ENCODE measurements around the gene KCNJ15. TPM values are rescaled to one million over a fixed set of nuclear protein-coding genes. Genes with fewer than 3 reads are reported as not detected.

KCNJ15 gene
- total and polyA plus RNA-seq, 2 experiments from 2014 or later = not detected

DNA sequence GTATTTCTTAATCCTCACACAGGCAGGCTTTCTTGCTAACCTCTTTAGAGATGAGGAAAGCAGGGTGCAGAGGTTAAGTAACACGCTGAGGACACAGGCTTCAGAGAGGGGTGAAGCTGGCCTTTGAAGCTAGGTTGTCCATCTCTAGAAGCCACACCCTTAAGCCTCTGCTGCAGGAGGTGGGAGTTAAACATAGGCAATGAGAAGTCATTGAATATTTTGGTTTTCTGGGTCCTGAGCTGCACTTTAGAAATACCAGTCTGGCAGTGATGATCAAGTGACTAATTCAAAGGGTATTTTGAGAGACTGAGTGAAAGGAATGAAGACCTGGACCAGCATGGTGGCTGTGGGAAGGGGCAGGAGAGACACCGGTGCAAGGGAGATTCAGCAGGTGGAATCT is 9.9 kb downstream of the KCNJ15 start:
- Histone ChIP-seq H4K20me1 (replicated peaks; ENCODE audit: insufficient read depth) (no peaks in the 10 kb centered on the region), H3F3A (replicated peaks; ENCODE audit: low read depth) (no peaks in the 10 kb centered on the region), H3K27me3 (ENCODE audit: insufficient read depth) (no peaks in the 10 kb centered on the region), H3K9me2 (ENCODE audit: insufficient read depth) (peaks cover 4% of the 10 kb centered on the region; the same call in 1 of the 2 replicates), H3K4me2 (no peak overlapping the region), H3K4me1 (ENCODE audit: insufficient read depth) (peaks cover 4% of the 10 kb centered on the region; the same call in 1 of the 2 replicates), H3K4me3 (no peak overlapping the region), H3K27ac (ENCODE audit: low read depth) (no peak overlapping the region), H2AFZ (no peak overlapping the region), H3K36me3 (ENCODE audit: insufficient read depth) (no peaks in the 10 kb centered on the region), H3K79me2 (replicated peaks; ENCODE audit: insufficient read depth) (no peaks in the 10 kb centered on the region)
- DNase-seq (ENCODE audit: low spot score) = no peak
- H3K4me1 Mint-ChIP-seq = peaks cover 6% of the 10 kb centered on the region; the same call in 2 of the 3 replicates
- no peak overlapping the region for H3K27ac Mint-ChIP-seq
- no peaks in the 10 kb centered on the region for H3K36me3 Mint-ChIP-seq (ENCODE audit: low read depth)
- no peaks in the 10 kb centered on the region for H3K9me3 Mint-ChIP-seq
- no peak overlapping the region for H3K4me3 Mint-ChIP-seq
- peaks cover 3% of the 10 kb centered on the region for H3K27me3 Mint-ChIP-seq (ENCODE audit: insufficient read depth, low read depth, poor library complexity)
- no peak for TF ChIP-seq ZNF331 (CRISPR knock-in tag; IDR thresholded peaks at IDR 0.05; ENCODE audit: low read depth)
- TF ChIP-seq EZH2 (IDR thresholded peaks at IDR 0.05; ENCODE audit: low read depth, unreplicated experiment) = no peak
- TF ChIP-seq, protein P1, sequence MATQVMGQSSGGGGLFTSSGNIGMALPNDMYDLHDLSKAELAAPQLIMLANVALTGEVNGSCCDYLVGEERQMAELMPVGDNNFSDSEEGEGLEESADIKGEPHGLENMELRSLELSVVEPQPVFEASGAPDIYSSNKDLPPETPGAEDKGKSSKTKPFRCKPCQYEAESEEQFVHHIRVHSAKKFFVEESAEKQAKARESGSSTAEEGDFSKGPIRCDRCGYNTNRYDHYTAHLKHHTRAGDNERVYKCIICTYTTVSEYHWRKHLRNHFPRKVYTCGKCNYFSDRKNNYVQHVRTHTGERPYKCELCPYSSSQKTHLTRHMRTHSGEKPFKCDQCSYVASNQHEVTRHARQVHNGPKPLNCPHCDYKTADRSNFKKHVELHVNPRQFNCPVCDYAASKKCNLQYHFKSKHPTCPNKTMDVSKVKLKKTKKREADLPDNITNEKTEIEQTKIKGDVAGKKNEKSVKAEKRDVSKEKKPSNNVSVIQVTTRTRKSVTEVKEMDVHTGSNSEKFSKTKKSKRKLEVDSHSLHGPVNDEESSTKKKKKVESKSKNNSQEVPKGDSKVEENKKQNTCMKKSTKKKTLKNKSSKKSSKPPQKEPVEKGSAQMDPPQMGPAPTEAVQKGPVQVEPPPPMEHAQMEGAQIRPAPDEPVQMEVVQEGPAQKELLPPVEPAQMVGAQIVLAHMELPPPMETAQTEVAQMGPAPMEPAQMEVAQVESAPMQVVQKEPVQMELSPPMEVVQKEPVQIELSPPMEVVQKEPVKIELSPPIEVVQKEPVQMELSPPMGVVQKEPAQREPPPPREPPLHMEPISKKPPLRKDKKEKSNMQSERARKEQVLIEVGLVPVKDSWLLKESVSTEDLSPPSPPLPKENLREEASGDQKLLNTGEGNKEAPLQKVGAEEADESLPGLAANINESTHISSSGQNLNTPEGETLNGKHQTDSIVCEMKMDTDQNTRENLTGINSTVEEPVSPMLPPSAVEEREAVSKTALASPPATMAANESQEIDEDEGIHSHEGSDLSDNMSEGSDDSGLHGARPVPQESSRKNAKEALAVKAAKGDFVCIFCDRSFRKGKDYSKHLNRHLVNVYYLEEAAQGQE (IDR thresholded peaks at IDR 0.05; ENCODE audit: unreplicated experiment) = no peak
- no peak for TF ChIP-seq CREB1 (CRISPR knock-in tag; IDR thresholded peaks at IDR 0.05; ENCODE audit: low read depth)
- TF ChIP-seq, protein P2, sequence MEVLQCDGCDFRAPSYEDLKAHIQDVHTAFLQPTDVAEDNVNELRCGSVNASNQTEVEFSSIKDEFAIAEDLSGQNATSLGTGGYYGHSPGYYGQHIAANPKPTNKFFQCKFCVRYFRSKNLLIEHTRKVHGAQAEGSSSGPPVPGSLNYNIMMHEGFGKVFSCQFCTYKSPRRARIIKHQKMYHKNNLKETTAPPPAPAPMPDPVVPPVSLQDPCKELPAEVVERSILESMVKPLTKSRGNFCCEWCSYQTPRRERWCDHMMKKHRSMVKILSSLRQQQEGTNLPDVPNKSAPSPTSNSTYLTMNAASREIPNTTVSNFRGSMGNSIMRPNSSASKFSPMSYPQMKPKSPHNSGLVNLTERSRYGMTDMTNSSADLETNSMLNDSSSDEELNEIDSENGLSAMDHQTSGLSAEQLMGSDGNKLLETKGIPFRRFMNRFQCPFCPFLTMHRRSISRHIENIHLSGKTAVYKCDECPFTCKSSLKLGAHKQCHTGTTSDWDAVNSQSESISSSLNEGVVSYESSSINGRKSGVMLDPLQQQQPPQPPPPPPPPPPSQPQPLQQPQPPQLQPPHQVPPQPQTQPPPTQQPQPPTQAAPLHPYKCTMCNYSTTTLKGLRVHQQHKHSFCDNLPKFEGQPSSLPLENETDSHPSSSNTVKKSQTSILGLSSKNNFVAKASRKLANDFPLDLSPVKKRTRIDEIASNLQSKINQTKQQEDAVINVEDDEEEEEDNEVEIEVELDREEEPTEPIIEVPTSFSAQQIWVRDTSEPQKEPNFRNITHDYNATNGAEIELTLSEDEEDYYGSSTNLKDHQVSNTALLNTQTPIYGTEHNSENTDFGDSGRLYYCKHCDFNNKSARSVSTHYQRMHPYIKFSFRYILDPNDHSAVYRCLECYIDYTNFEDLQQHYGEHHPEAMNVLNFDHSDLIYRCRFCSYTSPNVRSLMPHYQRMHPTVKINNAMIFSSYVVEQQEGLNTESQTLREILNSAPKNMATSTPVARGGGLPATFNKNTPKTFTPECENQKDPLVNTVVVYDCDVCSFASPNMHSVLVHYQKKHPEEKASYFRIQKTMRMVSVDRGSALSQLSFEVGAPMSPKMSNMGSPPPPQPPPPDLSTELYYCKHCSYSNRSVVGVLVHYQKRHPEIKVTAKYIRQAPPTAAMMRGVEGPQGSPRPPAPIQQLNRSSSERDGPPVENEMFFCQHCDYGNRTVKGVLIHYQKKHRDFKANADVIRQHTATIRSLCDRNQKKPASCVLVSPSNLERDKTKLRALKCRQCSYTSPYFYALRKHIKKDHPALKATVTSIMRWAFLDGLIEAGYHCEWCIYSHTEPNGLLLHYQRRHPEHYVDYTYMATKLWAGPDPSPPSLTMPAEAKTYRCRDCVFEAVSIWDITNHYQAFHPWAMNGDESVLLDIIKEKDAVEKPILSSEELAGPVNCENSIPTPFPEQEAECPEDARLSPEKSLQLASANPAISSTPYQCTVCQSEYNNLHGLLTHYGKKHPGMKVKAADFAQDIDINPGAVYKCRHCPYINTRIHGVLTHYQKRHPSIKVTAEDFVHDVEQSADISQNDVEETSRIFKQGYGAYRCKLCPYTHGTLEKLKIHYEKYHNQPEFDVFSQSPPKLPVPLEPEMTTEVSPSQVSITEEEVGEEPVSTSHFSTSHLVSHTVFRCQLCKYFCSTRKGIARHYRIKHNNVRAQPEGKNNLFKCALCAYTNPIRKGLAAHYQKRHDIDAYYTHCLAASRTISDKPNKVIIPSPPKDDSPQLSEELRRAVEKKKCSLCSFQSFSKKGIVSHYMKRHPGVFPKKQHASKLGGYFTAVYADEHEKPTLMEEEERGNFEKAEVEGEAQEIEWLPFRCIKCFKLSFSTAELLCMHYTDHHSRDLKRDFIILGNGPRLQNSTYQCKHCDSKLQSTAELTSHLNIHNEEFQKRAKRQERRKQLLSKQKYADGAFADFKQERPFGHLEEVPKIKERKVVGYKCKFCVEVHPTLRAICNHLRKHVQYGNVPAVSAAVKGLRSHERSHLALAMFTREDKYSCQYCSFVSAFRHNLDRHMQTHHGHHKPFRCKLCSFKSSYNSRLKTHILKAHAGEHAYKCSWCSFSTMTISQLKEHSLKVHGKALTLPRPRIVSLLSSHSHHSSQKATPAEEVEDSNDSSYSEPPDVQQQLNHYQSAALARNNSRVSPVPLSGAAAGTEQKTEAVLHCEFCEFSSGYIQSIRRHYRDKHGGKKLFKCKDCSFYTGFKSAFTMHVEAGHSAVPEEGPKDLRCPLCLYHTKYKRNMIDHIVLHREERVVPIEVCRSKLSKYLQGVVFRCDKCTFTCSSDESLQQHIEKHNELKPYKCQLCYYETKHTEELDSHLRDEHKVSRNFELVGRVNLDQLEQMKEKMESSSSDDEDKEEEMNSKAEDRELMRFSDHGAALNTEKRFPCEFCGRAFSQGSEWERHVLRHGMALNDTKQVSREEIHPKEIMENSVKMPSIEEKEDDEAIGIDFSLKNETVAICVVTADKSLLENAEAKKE (CRISPR knock-in tag; IDR thresholded peaks at IDR 0.05) = no peak
- no peak for TF ChIP-seq POLR2AphosphoS5 (IDR thresholded peaks at IDR 0.05; ENCODE audit: low read depth)
- no peak for TF ChIP-seq EZH2phosphoT487 (IDR thresholded peaks at IDR 0.05; ENCODE audit: unreplicated experiment)
- TF ChIP-seq, protein P3, sequence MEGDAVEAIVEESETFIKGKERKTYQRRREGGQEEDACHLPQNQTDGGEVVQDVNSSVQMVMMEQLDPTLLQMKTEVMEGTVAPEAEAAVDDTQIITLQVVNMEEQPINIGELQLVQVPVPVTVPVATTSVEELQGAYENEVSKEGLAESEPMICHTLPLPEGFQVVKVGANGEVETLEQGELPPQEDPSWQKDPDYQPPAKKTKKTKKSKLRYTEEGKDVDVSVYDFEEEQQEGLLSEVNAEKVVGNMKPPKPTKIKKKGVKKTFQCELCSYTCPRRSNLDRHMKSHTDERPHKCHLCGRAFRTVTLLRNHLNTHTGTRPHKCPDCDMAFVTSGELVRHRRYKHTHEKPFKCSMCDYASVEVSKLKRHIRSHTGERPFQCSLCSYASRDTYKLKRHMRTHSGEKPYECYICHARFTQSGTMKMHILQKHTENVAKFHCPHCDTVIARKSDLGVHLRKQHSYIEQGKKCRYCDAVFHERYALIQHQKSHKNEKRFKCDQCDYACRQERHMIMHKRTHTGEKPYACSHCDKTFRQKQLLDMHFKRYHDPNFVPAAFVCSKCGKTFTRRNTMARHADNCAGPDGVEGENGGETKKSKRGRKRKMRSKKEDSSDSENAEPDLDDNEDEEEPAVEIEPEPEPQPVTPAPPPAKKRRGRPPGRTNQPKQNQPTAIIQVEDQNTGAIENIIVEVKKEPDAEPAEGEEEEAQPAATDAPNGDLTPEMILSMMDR (conservative IDR thresholded peaks at IDR 0.05; ENCODE audit: low read depth in 2 of 2) = no peak
- no peak for TF ChIP-seq JUNB (IDR thresholded peaks at IDR 0.05; ENCODE audit: unreplicated experiment)
- TF ChIP-seq, protein P4, sequence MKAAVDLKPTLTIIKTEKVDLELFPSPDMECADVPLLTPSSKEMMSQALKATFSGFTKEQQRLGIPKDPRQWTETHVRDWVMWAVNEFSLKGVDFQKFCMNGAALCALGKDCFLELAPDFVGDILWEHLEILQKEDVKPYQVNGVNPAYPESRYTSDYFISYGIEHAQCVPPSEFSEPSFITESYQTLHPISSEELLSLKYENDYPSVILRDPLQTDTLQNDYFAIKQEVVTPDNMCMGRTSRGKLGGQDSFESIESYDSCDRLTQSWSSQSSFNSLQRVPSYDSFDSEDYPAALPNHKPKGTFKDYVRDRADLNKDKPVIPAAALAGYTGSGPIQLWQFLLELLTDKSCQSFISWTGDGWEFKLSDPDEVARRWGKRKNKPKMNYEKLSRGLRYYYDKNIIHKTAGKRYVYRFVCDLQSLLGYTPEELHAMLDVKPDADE (IDR thresholded peaks at IDR 0.05) = no peak
- TF ChIP-seq ZNF114 (CRISPR knock-in tag; IDR thresholded peaks at IDR 0.05) = no peak
- no peak for TF ChIP-seq STAT1 (IDR thresholded peaks at IDR 0.05; ENCODE audit: unreplicated experiment)
- TF ChIP-seq NANOG (IDR thresholded peaks at IDR 0.05; ENCODE audit: borderline replicate concordance) = no peak
- no peak for ATAC-seq

Data from GM23338 (cell line).